NCI-H510A treated with DMSO at 0.1 percent for 48 hours (cell line): ENCODE measurements around the gene AASDHPPT.
A peak's percentile ranks its signal among the peaks of the same experiment; 100 is the strongest.

ENCODE experiments used
- DNase-seq: peaks from one replicate; lab custom pipeline; 2025; lab: John Stamatoyannopoulos, UW

The AASDHPPT gene

DNA sequence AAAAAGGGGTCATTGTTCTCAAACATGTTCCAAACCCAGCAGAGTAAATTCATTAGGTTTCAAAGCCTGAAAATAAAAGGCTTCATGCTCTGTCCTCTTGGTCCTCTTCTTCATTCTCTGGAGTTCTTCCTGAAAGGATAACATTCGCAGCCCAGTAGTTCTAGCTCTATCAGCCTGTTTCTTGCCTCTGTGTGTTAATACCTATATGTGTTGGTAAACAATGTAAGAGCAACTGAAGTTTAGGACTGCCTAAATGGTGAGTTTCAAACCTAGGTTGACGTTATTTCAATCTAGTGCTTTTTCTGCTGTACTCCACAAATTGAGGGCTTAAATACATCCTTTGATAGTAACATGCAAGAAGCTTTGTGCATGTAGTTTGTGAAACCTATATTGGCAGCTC, 9.4 kb downstream of the AASDHPPT start:
- no peak for DNase-seq

DNA sequence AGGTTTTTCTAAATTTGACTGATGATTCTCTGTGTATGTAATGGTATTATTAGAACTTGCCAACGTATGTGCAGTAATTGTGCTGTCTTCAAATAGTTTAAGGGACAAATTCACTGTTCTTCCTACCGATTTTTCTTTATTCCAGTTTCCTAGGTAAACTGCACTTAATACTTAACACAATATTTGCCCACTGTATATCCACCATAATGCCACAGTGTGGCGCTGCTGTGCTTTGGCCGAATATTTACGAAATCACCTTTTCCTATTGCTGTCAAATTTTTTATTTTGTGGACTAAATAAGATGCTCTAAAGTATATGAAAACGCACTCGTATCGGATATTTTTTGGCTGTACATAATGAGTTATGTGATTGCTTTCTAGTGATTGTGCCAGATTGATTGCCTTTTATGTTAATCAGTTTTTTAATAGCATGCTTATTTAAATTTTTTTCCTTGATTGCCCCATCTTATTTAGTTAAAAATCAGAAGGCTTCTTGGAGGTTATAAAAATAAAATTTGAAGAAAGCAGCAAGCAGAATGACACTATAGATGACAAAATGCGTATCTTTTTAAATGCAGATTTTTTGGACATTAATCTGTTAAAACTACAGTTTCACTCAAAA, 10.5 kb downstream of the AASDHPPT start:
- peak; percentile 72 for DNase-seq

GRCh38 chr11:106088896-106089295, 11.4 kb downstream of the AASDHPPT start:
- DNase-seq, result no peak

DNA sequence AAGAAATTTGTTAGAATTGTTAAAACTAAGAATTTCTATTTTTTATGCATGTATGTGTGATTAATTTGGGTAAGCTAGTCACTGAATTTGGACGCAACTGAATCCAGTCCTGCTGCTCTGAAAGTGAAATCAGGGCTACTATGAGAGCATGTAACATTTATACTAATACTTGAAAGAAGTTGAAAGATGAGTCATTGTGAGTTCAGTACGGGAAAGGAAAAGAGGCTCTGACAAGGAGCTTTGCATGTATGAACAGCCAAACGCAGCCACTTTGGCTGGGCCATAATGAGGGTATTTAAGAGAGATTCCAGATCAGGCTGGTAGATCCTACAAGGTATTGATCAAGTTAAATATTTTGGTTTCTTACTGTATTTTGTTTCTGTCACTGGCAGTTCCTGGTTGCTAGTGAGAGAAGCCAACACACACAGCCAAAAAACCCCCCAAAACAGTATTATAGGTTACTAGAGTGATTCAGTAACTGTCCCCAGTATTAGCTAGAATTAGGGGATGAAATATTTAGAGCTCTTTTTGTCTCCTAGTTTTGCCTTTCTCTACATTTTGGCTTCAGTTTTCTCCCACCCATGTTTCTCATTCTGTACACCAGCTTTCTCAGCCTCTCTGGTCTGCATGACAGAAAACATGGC, 14.1 kb downstream of the AASDHPPT start:
- no peak for DNase-seq

DNA sequence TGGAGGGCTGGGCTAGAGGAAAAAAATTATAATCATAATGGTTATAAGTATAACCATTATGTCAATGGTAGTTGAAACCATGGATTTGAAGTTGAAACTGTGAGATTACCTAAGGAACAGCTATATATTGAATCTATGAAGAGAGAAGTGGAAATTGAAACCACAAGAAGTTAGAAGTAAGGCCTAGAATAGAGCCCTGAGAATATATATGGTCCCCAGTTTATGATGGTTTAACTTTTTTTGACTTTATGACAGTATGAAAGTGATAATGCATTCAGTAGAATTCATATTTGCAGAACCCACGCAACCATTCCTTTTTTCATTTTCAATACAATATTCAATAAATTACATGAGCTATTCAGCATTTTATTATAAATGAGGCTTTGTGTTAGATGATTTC, 15.0 kb downstream of the AASDHPPT start:
- DNase-seq, result no peak

DNA sequence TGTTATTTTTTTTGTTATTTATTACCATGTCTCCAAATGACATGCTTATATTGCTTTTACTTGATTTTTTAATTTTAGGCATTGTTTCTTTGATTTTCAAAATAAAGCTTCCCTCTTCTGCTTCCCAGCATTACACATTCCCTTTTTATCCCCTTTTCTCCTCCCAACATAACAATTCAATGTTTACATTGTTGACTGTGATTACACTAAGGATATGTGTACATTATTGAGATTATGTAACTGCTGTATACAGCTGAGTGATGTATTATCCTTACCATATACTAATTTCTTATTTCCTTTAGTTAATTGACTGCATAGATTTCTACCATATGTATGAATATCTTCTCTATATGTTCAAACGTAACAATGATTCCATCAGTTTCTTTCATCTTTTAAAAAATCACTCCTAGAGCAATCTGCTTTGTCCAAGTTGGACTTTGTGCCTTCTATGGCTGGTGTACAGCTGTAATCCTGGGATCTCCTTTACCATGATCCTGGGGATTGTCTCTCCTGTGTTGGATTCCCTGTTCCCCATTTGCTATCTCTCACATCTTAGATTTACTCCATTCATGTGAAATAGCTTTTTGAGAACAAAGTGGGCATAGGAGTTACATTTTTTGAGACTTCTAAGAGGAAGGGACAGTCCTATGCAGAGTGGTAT, 21.6 kb downstream of the AASDHPPT start:
- DNase-seq, result no peak

DNA sequence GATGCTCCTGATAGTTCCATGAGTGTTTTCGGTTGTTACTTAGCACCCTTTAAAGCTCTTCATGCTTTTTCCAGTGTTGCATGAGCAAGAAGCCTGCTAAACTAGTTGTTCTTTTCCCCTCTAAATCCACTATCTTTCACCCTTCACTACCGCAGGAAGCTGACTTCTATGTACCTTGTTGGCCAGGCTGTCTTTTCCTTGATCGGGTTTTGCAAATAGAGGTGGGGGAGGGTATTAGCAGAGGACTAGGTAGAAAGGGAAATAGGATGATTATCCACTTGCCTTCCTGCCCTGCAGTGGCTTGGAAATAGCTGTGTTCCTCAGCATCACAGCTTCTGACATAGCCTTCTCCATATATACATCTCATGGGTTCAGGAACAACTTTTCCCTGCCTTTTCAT, 23.9 kb downstream of the AASDHPPT start:
- no peak for DNase-seq

GRCh38 chr11:106101819-106102218, 24.4 kb downstream of the AASDHPPT start:
- DNase-seq, result no peak

DNA sequence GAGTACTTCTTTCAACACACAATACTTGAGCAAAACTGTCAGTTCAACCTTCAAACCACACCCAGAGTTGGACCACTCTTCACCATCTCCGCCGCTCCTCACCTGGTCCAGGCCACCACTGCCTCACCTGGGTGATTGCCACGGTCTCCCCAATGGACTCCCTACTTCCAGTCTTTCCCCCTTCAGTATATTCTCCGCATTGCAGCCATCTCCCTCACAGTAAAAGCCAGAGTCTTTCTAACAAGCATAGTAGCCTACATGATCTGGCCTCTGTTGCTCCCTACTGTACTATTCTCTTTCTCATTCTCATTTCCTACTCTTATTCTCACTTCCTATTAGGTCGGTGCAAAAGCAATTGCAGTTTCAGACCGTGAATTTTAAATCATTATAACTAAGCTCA, 28.5 kb downstream of the AASDHPPT start:
- DNase-seq, result no peak

DNA sequence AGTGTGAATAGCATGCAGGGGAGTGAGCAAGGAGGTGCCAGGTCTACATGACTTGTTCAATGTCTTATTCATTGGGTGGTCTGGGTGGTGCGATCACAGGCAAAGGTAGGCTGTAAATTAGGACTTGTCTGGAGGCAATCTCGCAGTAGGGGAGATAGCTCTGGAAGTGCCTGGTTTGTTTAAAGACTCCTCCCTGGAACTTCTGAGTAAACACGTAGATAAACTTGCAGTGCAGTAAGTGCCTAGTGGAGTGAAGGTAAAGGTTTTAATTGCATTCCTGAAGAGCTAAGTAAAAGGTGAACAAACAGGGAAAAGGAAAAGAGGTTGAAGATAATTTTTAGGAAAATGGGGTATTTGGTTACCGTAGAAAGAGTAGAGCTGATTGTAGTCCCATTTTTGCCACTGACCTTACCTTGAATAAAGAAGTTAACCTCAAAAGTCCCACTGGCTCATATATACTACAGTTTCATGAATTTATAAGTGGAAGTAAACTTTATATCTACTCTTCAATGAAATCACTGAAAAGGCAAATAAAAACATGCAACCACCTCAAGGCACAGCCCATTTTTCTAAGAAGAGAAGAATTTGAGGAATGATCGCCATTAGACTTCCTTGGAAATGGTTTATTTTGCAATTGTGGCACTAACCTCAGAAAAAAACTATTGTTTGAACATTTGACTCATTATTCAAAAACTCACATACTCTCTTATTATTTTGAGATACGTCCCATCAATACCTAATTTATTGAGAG, 44.3 kb downstream of the AASDHPPT start:
- no peak for DNase-seq

DNA sequence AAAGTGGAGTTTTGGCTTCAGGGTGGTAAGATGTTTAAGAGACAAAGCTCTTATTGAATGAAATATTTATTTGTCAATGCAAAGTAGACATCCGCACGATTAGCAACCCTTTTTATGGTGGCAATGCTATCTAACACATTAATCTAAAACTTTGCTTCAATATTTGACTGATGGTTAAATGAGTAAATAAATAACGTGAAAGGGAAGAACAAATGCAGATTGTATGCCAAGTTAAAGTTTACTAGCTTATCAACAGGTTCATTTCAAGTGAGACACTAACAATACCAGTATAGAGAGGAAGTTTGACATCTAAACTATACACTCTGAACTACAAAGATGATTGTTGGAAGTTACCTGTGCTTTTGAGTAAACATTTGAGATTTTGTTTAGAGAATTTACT, 50.1 kb downstream of the AASDHPPT start:
- DNase-seq, result no peak

DNA sequence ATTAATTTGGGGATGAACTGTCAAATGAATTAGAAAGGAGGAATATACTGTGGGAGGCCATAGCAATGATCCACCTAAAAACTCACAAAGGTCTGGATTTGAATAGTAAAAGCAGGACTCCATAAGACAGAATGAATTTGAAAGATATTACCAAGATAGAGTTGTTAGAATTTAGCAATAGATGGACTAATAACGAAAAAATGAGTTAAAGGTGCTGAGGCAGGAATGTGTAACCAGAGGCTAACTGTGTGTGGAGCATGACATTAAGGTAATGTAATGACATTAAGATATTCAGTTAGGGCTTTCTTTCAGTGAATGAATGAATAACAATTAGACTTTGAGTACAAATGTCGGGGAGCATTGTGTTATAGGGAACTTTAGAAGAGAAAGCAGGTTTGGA, 51.3 kb downstream of the AASDHPPT start:
- DNase-seq, result no peak

GRCh38 chr11:106131998-106132397, 54.5 kb downstream of the AASDHPPT start:
- DNase-seq, result no peak

DNA sequence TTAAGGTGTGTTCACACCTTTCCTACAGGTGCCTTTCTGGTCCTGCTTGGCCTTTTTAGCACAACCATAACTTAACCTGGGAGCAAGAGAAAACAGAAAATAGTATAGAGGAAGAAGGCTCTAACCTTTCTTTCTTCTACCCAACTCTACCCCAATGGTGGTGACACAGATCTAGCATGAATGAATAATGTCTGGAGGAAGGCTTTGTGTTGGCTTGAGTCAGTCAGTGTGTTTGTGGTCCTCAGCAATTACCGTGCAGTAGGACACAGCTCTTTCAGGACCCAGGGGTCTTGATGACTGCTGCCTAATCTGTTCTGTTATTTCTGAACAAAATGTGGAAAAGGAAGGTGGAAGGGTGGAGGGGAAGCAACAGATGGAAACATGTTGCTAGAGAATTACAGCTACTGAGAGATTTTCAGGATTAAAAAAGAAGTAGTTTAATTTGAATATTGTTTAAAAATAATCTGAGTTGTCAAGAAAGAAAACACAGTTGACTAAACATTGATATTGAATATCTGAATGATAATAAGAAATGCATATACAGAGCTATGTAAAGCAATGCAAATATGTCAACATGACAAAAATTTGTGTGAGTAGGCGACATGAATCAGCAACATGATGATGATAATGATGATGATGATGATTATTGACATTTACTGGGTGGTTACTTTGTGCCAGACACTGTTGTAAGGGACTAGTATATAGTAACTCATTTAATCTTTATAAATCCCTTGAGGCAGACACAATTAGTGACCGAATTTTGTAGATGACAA, 55.3 kb downstream of the AASDHPPT start:
- no peak for DNase-seq

DNA sequence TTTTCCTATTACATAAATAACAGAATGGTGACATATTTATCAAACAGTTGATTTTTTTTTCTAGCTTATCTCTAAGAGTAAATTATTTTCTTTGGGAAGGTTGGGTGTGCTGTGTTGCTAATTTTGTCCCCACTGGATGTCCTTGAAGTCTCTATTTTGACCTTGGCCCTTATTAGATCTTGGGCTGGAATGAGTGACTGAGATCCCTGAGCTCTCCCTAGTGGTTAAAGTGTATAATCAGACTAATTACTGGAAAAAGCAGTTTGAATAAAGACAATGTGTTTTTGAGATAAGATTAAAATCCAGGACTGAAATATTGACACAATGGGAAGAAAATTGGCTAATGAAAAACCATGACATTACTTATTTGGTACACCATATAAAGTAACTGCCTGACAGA, 56.1 kb downstream of the AASDHPPT start:
- no peak for DNase-seq

GRCh38 chr11:106137061-106137460, 59.6 kb downstream of the AASDHPPT start:
- no peak for DNase-seq

GRCh38 chr11:106137758-106138157, 60.3 kb downstream of the AASDHPPT start:
- no peak for DNase-seq
